HUES6 (cell line): Measurements from ENCODE around the gene PHC3.
"Not testable (repeated sequence)": the region's sequence is repeated elsewhere in the genome, so short reads cannot be mapped to it uniquely, and the experiment has no call there.

Experiments
- H3K27ac ChIP-seq: 2 replicates; pipeline ENCODE4 v1.7.0; 2013; ENCODE audit warnings: low read depth, mild to moderate bottlenecking, low read length, inconsistent platforms
- H3K27me3 ChIP-seq: 2 replicates; pipeline ENCODE4 v1.6.1; 2013; ENCODE audit warnings: low read length; ENCODE audit not compliant: control insufficient read depth, insufficient read depth
- H3K36me3 ChIP-seq: 2 replicates; pipeline ENCODE4 v1.6.1; 2013; ENCODE audit warnings: low read length; ENCODE audit not compliant: control insufficient read depth, insufficient read depth
- H3K4me1 ChIP-seq: 2 replicates; pipeline ENCODE4 v1.6.1; 2013; ENCODE audit warnings: low read length; ENCODE audit not compliant: control insufficient read depth, insufficient read depth
- H3K4me3 ChIP-seq: 2 replicates; pipeline ENCODE4 v1.5.1; 2013; ENCODE audit warnings: low read depth, low read length
- H3K9ac ChIP-seq: one replicate; pipeline ENCODE4 v1.6.1; 2013; ENCODE audit warnings: mild to moderate bottlenecking, low read length
- H3K9me3 ChIP-seq: 2 replicates; pipeline ENCODE4 v1.6.1; 2013; ENCODE audit warnings: low read depth, low read length; ENCODE audit not compliant: control insufficient read depth, insufficient read depth

PHC3 gene

GRCh38 chr3:170128259-170128976 is 53.1 kb downstream of the PHC3 start:
- H3K9me3 ChIP-seq: no peaks in the 10 kb centered on the region
- no peak overlapping the region for H3K4me3 ChIP-seq
- H3K36me3 ChIP-seq: peaks cover 20% of the 10 kb centered on the region
- no peak overlapping the region for H3K27ac ChIP-seq
- H3K9ac ChIP-seq: no peak overlapping the region
- no peaks in the 10 kb centered on the region for H3K4me1 ChIP-seq
- H3K27me3 ChIP-seq: no peaks in the 10 kb centered on the region

DNA sequence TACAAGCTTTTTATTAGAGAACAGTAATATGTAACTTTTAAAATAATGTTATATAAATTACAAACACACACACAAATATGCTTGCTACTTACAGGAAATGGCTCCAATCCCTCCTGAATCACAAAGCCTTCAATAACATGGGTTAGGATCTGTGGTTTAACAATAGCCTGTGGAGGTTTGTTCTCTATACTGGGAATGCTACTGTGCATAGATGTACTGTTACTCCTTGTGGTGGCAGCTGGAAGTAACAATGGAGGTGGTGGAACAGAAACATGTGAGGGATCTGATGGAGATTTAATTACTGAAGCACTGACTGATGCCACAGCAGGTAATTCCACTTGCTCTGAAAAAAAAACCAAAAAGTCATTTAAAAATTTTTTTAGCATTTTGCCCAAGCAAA is 64.4 kb downstream of the PHC3 start:
- H3K9me3 ChIP-seq: no peaks in the 10 kb centered on the region
- peaks cover 58% of the 10 kb centered on the region for H3K36me3 ChIP-seq
- no peak overlapping the region for H3K27ac ChIP-seq
- H3K4me3 ChIP-seq: no peak overlapping the region
- H3K4me1 ChIP-seq: no peaks in the 10 kb centered on the region
- H3K27me3 ChIP-seq: no peaks in the 10 kb centered on the region
- no peak overlapping the region for H3K9ac ChIP-seq

DNA sequence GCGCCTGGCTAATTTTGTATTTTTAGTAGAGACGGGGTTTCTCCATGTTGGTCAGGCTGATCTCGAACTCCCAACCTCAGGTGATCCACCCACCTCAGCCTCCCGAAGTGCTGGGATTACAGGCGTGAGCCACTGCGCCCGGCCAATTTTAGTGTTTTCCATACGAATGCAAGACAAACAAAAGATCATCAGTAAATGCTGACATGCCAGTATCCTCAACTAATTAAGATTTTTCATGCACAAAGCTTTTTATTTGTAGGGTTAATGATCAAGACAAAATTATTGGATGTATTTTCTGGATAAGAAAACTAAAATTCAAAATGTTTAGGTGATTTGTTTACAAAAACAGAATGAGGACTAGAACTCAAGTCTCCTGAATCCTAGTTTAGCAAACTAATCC is 67.4 kb downstream of the PHC3 start:
- H3K9ac ChIP-seq, H3K27ac ChIP-seq, H3K27me3 ChIP-seq, H3K4me1 ChIP-seq, H3K4me3 ChIP-seq, H3K9me3 ChIP-seq: not testable (repeated sequence)
- H3K36me3 ChIP-seq: peaks cover 41% of the 10 kb centered on the region

- no peak overlapping the region for H3K4me3 ChIP-seq
- no peaks in the 10 kb centered on the region for H3K4me1 ChIP-seq
- H3K27ac ChIP-seq: no peak overlapping the region
- no peaks in the 10 kb centered on the region for H3K9me3 ChIP-seq
- H3K36me3 ChIP-seq: peaks cover 28% of the 10 kb centered on the region
- no peaks in the 10 kb centered on the region for H3K27me3 ChIP-seq
- no peak overlapping the region for H3K9ac ChIP-seq
Observed at GRCh38 chr3:170111147-170111771, 70.3 kb downstream of the PHC3 start.

DNA sequence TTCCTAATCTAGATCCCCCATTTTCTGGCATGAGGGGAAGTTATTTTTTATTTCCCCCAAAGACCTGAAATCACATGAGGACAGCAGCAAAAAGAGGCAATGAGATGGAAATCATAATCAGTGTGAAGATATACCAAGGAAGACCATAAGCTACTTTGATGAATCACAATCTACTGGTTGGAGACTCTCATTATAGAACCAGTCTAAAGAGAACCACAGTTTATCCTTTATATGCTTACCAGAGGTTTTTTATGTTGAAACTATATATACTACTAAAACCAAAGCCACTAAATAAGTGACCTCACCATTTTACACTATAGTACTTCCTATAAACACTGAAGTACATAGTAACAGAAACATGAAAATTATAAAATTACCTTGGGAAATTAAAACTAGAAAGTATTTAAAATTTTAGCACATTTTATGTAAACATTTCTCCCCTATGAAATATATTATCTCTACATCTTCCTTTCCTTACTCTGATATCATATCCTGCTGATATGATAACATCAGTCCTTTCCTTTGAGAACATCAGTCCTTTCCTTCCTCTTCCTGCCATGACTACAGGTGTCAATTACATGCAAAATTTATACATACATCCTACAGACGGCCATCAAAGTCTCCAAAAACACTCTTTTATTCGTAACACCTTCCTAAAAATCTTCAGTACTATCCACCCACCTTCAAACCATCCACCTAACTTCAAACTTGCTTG is 71.8 kb downstream of the PHC3 start:
- Histone ChIP-seq H3K27ac (no peak overlapping the region), H3K27me3 (no peaks in the 10 kb centered on the region), H3K9me3 (no peaks in the 10 kb centered on the region), H3K4me3 (no peak overlapping the region), H3K9ac (no peak overlapping the region), H3K4me1 (no peaks in the 10 kb centered on the region), H3K36me3 (peaks cover 24% of the 10 kb centered on the region)

DNA sequence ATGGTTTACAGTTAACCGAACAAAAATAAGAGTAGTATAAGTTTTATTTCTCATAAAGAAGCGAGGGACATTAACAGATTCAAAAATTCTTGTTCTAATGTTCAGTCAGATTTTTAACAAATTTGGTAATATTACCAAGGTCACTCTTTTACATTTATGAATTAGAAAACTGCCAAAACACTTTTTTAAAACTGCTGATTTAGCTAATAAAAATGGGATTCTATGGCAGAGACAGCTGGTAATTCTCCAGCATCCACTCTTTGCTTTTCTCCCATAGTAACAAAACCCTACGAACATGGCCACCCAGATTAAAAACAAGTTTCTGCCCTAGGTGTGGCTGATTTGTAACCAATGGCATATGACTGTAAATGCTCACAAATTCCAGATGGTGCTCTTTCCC is 72.6 kb downstream of the PHC3 start:
- Histone ChIP-seq H3K27me3 (no peaks in the 10 kb centered on the region), H3K4me3 (no peak overlapping the region), H3K9me3 (no peaks in the 10 kb centered on the region), H3K36me3 (peaks cover 27% of the 10 kb centered on the region), H3K27ac (peak overlapping the region; percentile 34; the same call in 1 of the 2 replicates), H3K9ac (no peak overlapping the region), H3K4me1 (no peaks in the 10 kb centered on the region)

- Histone ChIP-seq H3K27me3 (no peaks in the 10 kb centered on the region), H3K4me1 (no peaks in the 10 kb centered on the region), H3K27ac (no peak overlapping the region), H3K4me3 (no peak overlapping the region), H3K36me3 (peaks cover 24% of the 10 kb centered on the region), H3K9ac (no peak overlapping the region), H3K9me3 (no peaks in the 10 kb centered on the region)
Observed at GRCh38 chr3:170107941-170108340, 73.6 kb downstream of the PHC3 start.

GRCh38 chr3:170102431-170102830 is 79.1 kb downstream of the PHC3 start:
- no peak overlapping the region for H3K27ac ChIP-seq
- H3K4me1 ChIP-seq: no peaks in the 10 kb centered on the region
- no peak overlapping the region for H3K9ac ChIP-seq
- H3K27me3 ChIP-seq: no peaks in the 10 kb centered on the region
- H3K36me3 ChIP-seq: peaks cover 61% of the 10 kb centered on the region
- no peaks in the 10 kb centered on the region for H3K9me3 ChIP-seq
- H3K4me3 ChIP-seq: no peak overlapping the region

GRCh38 chr3:170100944-170101343 is 80.6 kb downstream of the PHC3 start:
- H3K36me3 ChIP-seq: peaks cover 76% of the 10 kb centered on the region
- no peaks in the 10 kb centered on the region for H3K27me3 ChIP-seq

GRCh38 chr3:170098753-170099152 is 82.8 kb downstream of the PHC3 start:
- no peak overlapping the region for H3K27ac ChIP-seq
- H3K27me3 ChIP-seq: no peaks in the 10 kb centered on the region
- H3K4me3 ChIP-seq: no peak overlapping the region
- H3K9me3 ChIP-seq: no peaks in the 10 kb centered on the region
- no peaks in the 10 kb centered on the region for H3K4me1 ChIP-seq
- peaks cover 82% of the 10 kb centered on the region for H3K36me3 ChIP-seq
- no peak overlapping the region for H3K9ac ChIP-seq

More at GRCh38 chr3:170100944-170101343, 80.6 kb downstream of the PHC3 start:
- Histone ChIP-seq H3K9ac (no peak overlapping the region), H3K9me3 (no peaks in the 10 kb centered on the region), H3K27ac (no peak overlapping the region), H3K4me3 (no peak overlapping the region), H3K4me1 (no peaks in the 10 kb centered on the region)

DNA sequence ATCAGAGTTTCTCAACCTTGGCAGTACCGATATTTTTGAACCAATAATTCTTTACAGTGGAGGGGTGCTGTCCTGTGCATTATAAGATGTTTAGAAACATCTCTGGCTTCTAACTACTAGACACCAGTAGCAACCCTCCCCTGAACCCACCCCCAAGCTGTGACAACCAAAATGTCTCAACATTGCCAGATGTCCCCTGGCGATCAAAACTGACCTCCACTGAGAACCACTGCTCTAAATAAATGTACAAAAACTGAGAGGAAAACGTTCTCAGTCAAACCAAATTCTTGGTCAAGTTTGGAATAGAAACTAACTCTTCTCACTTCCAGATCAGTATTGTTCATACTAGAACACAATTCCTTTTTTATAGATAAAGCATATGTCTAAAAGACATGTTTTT is 85.2 kb downstream of the PHC3 start:
- Histone ChIP-seq H3K4me1 (no peaks in the 10 kb centered on the region), H3K36me3 (peaks cover 74% of the 10 kb centered on the region), H3K9ac (no peak overlapping the region), H3K27me3 (no peaks in the 10 kb centered on the region), H3K27ac (no peak overlapping the region), H3K4me3 (no peak overlapping the region), H3K9me3 (no peaks in the 10 kb centered on the region)
